ENCODE results near the gene AMBRA1.

AMBRA1 gene

GRCh38 chr11:46461461-46461927 is 132.3 kb downstream of the AMBRA1 start:
- Histone ChIP-seq H3K27ac (no peak overlapping the region), H2AFZ (ENCODE audit: low read depth) (no peak overlapping the region), H3K27me3 (ENCODE audit: insufficient read depth, low read depth) (no peaks in the 10 kb centered on the region), H3K9ac (no peak overlapping the region), H3K4me2 (no peak overlapping the region), H3K36me3 (ENCODE audit: insufficient read depth) (no peaks in the 10 kb centered on the region), H4K20me1 (ENCODE audit: insufficient read depth) (no peaks in the 10 kb centered on the region), H3K4me1 (ENCODE audit: low read depth, poor library complexity, severe bottlenecking) (no peaks in the 10 kb centered on the region), H3K79me2 (ENCODE audit: insufficient read depth, low read depth) (no peaks in the 10 kb centered on the region), H3K4me3 (IDR thresholded peaks at IDR 0.05; ENCODE audit: insufficient read depth, low read depth, low read length) (no peak overlapping the region)
- TF ChIP-seq CTCF (conservative IDR thresholded peaks at IDR 0.05; ENCODE audit: low read depth, low read length), result no peak

- Histone ChIP-seq H4K20me1 (ENCODE audit: insufficient read depth) (no peaks in the 10 kb centered on the region), H3K4me1 (ENCODE audit: low read depth, poor library complexity, severe bottlenecking) (no peaks in the 10 kb centered on the region), H2AFZ (ENCODE audit: low read depth) (no peak overlapping the region), H3K4me2 (no peak overlapping the region), H3K79me2 (ENCODE audit: insufficient read depth, low read depth) (no peaks in the 10 kb centered on the region), H3K4me3 (IDR thresholded peaks at IDR 0.05; ENCODE audit: insufficient read depth, low read depth, low read length) (no peak overlapping the region), H3K9ac (no peak overlapping the region), H3K36me3 (ENCODE audit: insufficient read depth) (no peaks in the 10 kb centered on the region), H3K27ac (no peak overlapping the region), H3K27me3 (ENCODE audit: insufficient read depth, low read depth) (no peaks in the 10 kb centered on the region)
- no peak for TF ChIP-seq CTCF (conservative IDR thresholded peaks at IDR 0.05; ENCODE audit: low read depth, low read length)
Measured at GRCh38 chr11:46458491-46458890, 135.3 kb downstream of the AMBRA1 start.

- no peak overlapping the region for H3K4me3 ChIP-seq (IDR thresholded peaks at IDR 0.05; ENCODE audit: insufficient read depth, low read depth, low read length)
- no peak overlapping the region for H2AFZ ChIP-seq (ENCODE audit: low read depth)
- H4K20me1 ChIP-seq (ENCODE audit: insufficient read depth), result no peaks in the 10 kb centered on the region
- no peak for TF ChIP-seq CTCF (conservative IDR thresholded peaks at IDR 0.05; ENCODE audit: low read depth, low read length)
- no peaks in the 10 kb centered on the region for H3K27me3 ChIP-seq (ENCODE audit: insufficient read depth, low read depth)
- H3K4me2 ChIP-seq, result no peak overlapping the region
- no peaks in the 10 kb centered on the region for H3K36me3 ChIP-seq (ENCODE audit: insufficient read depth)
- H3K79me2 ChIP-seq (ENCODE audit: insufficient read depth, low read depth), result no peaks in the 10 kb centered on the region
- no peaks in the 10 kb centered on the region for H3K4me1 ChIP-seq (ENCODE audit: low read depth, poor library complexity, severe bottlenecking)
- no peak overlapping the region for H3K27ac ChIP-seq
- H3K9ac ChIP-seq, result no peak overlapping the region
Measured at GRCh38 chr11:46457659-46458424, 136.0 kb downstream of the AMBRA1 start.

DNA sequence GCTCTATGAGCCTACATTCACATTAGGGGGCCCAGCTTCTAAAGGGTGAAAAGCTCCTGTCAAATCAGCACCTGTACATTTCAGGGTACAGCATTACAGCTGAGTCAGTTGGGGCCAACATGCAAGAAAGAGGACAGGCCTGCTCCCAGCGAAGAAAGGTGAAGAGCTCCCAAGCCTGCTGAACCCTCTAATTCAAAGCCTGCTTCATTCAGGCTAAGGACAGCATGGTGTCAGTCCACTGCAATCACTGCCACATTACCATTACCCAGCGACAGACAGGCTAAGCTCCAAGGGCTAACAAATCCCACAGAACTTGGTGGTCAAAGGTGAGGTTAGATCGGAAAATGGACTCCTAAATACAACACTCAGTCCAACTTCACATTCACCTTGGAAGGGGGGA is 136.8 kb downstream of the AMBRA1 start:
- H3K4me2 ChIP-seq, result no peak overlapping the region

More for the DNA sequence above, 136.8 kb downstream of the AMBRA1 start:
- no peak overlapping the region for H3K4me3 ChIP-seq (IDR thresholded peaks at IDR 0.05; ENCODE audit: insufficient read depth, low read depth, low read length)
- no peaks in the 10 kb centered on the region for H3K27me3 ChIP-seq (ENCODE audit: insufficient read depth, low read depth)
- H2AFZ ChIP-seq (ENCODE audit: low read depth), result no peak overlapping the region
- no peaks in the 10 kb centered on the region for H3K36me3 ChIP-seq (ENCODE audit: insufficient read depth)
- H3K79me2 ChIP-seq (ENCODE audit: insufficient read depth, low read depth), result no peaks in the 10 kb centered on the region
- H4K20me1 ChIP-seq (ENCODE audit: insufficient read depth), result no peaks in the 10 kb centered on the region
- TF ChIP-seq CTCF (conservative IDR thresholded peaks at IDR 0.05; ENCODE audit: low read depth, low read length), result no peak
- no peak overlapping the region for H3K27ac ChIP-seq
- H3K4me1 ChIP-seq (ENCODE audit: low read depth, poor library complexity, severe bottlenecking), result no peaks in the 10 kb centered on the region
- H3K9ac ChIP-seq, result no peak overlapping the region

Measured in KMS-11 (cell line).